Smooth muscle cell of the brain vasculature (primary cell): ENCODE measurements around the gene EPHA10.

Experiments
- DNase-seq: peaks from one replicate; pipeline ENCODE4 v3.0.0-alpha.2; 2012; ENCODE audit warnings: low read depth, low spot score

The EPHA10 gene

GRCh38 chr1:37676281-37677142, 88.4 kb downstream of the EPHA10 start:
- no peak for DNase-seq

GRCh38 chr1:37673920-37674319, 91.0 kb downstream of the EPHA10 start:
- no peak for DNase-seq

GRCh38 chr1:37672136-37672870, 92.6 kb downstream of the EPHA10 start:
- DNase-seq = no peak

GRCh38 chr1:37671261-37671660, 93.7 kb downstream of the EPHA10 start:
- no peak for DNase-seq

- DNase-seq = no peak
Measured at GRCh38 chr1:37670133-37670532, 94.8 kb downstream of the EPHA10 start.

DNA sequence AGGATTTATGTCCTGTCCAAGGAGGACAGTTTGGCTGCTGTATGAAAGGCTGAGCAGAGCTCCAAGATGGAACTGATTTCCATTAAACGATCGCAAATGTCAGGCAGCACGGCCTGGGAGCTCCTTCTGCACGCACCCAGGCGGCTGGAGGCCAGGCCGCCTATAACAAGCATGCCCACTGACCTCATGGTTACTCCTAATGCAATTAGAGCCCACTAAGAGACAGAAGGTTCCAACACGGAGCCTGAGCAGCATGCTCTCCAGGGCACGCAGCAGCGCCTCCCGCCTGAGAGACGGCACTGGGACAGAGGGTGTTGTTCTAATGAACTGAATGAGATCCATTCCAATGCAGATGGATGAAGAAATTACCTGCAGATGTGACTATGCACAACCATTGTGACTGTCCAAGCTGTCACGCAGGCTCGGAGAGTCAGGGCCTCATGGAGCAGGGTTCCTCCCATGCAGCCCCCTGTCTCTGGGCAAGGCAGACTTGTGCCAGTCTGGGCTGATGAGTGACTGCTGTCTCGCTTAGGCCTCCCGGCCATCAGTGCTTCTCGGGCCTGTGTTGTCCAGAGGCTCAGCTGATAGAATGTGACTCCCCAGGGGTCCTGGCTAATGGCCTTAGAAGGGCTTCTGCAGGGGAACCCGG, 97.8 kb downstream of the EPHA10 start:
- no peak for DNase-seq

DNA sequence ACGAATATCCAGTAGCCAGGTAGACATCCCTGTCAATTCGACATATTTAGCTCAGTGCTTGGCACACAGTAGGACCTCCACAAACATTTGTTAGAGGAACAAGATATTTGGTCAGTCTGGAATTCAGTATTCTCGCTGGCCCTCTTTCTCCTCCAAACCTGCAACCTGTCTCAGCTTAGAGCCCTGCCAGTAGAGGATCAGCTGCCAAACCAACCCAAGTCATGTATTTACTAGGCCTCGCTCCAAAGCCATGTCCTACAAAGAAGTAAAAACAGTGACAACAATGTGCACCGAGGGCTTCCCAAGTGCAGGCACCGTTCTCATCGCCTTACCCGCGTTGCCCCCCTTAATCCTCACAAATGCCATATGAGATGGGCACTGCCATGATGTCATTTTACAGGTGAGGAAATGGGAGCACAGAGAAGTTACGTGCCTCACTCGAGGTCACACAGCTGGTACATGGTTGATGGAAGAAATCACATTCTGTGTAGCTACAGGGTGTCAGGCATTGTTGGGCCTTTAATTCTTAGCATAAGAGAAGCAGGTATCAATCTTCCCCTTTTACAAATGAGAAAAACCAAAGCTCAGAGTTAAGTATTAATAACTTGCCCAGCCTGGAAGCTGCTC, 98.6 kb downstream of the EPHA10 start:
- DNase-seq = no peak
